Measurements from ENCODE around the gene HOPX. TPM values are rescaled to one million over a fixed set of nuclear protein-coding genes. Genes with fewer than 3 reads are reported as not detected.
"Not testable (repeated sequence)": the region's sequence is repeated elsewhere in the genome, so short reads cannot be mapped to it uniquely, and the experiment has no call there.

HOPX gene
- total RNA-seq, 1 experiment from 2014 or later: not detected

DNA sequence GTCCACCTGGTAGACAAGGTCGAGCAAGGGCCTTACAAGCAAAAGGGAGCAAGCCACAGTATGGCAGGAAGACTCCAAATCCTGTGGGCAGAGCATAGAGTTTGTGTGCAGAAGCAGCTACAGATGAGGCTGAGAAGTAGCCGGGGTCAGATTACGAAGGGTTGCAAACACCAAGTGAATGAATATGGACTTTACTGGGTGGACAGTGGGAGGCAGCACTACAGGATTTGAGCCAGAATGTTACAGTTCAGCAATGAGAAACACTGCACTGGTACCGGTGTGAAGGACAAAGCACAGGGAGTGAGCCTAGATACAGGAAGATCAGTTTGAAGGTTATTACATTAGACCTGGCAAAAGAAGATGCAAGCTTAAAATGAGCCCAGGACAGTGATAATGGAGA is 46.1 kb upstream of the HOPX start:
- intact Hi-C loops (cut with micrococcal nuclease; ENCODE audit: unreplicated experiment): no loop called here
- POLR2A ChIA-PET (ENCODE audit: low non-redundant PET): no interaction called here
- TF ChIP-seq EZH2 (IDR thresholded peaks at IDR 0.05; ENCODE audit: borderline replicate concordance, low read depth, low read length, poor library complexity, severe bottlenecking): no peak
- TF ChIP-seq, protein P1, sequence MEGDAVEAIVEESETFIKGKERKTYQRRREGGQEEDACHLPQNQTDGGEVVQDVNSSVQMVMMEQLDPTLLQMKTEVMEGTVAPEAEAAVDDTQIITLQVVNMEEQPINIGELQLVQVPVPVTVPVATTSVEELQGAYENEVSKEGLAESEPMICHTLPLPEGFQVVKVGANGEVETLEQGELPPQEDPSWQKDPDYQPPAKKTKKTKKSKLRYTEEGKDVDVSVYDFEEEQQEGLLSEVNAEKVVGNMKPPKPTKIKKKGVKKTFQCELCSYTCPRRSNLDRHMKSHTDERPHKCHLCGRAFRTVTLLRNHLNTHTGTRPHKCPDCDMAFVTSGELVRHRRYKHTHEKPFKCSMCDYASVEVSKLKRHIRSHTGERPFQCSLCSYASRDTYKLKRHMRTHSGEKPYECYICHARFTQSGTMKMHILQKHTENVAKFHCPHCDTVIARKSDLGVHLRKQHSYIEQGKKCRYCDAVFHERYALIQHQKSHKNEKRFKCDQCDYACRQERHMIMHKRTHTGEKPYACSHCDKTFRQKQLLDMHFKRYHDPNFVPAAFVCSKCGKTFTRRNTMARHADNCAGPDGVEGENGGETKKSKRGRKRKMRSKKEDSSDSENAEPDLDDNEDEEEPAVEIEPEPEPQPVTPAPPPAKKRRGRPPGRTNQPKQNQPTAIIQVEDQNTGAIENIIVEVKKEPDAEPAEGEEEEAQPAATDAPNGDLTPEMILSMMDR (conservative IDR thresholded peaks at IDR 0.05; ENCODE audit: low read depth, low read length): no peak
- no peak overlapping the region for H3K27ac ChIP-seq (ENCODE audit: low read depth, low read length, poor library complexity, severe bottlenecking)
- CTCF ChIA-PET: no interaction called here
- no peaks in the 10 kb centered on the region for H3K36me3 ChIP-seq (ENCODE audit: insufficient read depth, low read length, poor library complexity, severe bottlenecking)
- BruUV-seq (replicated peaks): no TSS peak
- no peaks in the 10 kb centered on the region for H3K9me3 ChIP-seq (ENCODE audit: low read depth, low read length, poor library complexity, severe bottlenecking)
- no peak for DNase-seq (ENCODE audit: low spot score)
- no peaks in the 10 kb centered on the region for H3K27me3 ChIP-seq (replicated peaks; ENCODE audit: insufficient read depth, low read depth, low read length, poor library complexity)
- no peaks in the 10 kb centered on the region for H3K4me1 ChIP-seq (ENCODE audit: insufficient read depth, low read length, poor library complexity, severe bottlenecking)
- no peak overlapping the region for H3K4me3 ChIP-seq (ENCODE audit: low read depth, low read length, poor library complexity, severe bottlenecking)

DNA sequence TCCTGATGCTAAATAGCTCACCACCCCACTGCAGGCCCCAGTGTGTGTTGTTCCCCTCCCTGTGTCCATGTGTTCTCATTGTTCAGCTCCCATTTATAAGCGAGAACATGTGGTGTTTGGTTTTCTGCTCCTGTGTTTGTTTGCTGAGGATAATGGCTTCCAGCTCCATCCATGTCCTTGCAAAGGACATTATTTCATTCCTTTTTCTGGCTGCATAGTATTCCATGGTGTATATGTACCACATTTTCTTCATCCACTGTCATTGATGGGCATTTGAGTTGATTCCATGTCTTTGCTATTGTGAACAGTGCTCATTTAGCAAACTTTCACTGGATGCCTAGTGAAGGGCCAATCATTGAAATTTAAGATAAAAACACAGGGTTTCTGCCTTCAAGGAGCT is 45.5 kb upstream of the HOPX start:
- H3K9me3 ChIP-seq (ENCODE audit: low read depth, low read length, poor library complexity, severe bottlenecking); H3K27me3 ChIP-seq (replicated peaks; ENCODE audit: insufficient read depth, low read depth, low read length, poor library complexity); POLR2A ChIA-PET (ENCODE audit: low non-redundant PET); intact Hi-C loops (cut with micrococcal nuclease; ENCODE audit: unreplicated experiment); H3K4me1 ChIP-seq (ENCODE audit: insufficient read depth, low read length, poor library complexity, severe bottlenecking); H3K27ac ChIP-seq (ENCODE audit: low read depth, low read length, poor library complexity, severe bottlenecking); BruUV-seq (replicated peaks); CTCF ChIA-PET; DNase-seq (ENCODE audit: low spot score); H3K4me3 ChIP-seq (ENCODE audit: low read depth, low read length, poor library complexity, severe bottlenecking); H3K36me3 ChIP-seq (ENCODE audit: insufficient read depth, low read length, poor library complexity, severe bottlenecking): not testable (repeated sequence)

DNA sequence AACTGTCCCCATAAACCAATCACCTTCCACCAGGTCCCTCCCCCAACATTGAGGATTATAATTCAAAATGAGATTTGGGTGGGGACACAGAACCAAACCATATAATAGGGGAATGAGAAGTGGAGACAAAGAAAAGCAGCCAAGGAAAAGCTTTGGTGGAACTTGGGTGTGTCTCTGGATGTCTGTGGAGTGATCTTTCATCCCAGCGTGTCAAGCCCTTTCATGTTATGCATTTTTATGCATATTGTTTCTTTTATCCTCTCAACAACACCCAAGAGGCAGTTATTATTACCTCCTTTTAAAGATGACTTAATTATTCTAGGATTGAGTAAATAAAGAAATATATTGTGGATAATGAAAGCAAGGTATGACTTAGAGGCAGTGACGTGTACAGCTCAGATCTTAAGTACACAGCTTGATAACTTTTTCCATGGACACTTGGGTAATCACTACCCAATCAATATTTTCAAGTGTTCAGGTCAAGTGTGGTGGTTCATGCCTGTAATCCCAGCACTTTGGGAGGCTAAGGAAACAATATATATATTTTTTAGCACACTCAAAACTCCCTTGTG is 42.6 kb upstream of the HOPX start:
- intact Hi-C loops (cut with micrococcal nuclease; ENCODE audit: unreplicated experiment): no loop called here
- no peak for DNase-seq (ENCODE audit: low spot score)
- Histone ChIP-seq H3K27me3 (replicated peaks; ENCODE audit: insufficient read depth, low read depth, low read length, poor library complexity) (no peaks in the 10 kb centered on the region), H3K9me3 (ENCODE audit: low read depth, low read length, poor library complexity, severe bottlenecking) (no peaks in the 10 kb centered on the region), H3K4me1 (ENCODE audit: insufficient read depth, low read length, poor library complexity, severe bottlenecking) (no peaks in the 10 kb centered on the region), H3K36me3 (ENCODE audit: insufficient read depth, low read length, poor library complexity, severe bottlenecking) (no peaks in the 10 kb centered on the region), H3K4me3 (ENCODE audit: low read depth, low read length, poor library complexity, severe bottlenecking) (no peak overlapping the region), H3K27ac (ENCODE audit: low read depth, low read length, poor library complexity, severe bottlenecking) (no peak overlapping the region)
- BruUV-seq (replicated peaks): no TSS peak
- POLR2A ChIA-PET (ENCODE audit: low non-redundant PET): no interaction called here
- CTCF ChIA-PET: no interaction called here
- TF ChIP-seq, protein P1 (conservative IDR thresholded peaks at IDR 0.05; ENCODE audit: low read depth, low read length): no peak
- no peak for TF ChIP-seq EZH2 (IDR thresholded peaks at IDR 0.05; ENCODE audit: borderline replicate concordance, low read depth, low read length, poor library complexity, severe bottlenecking)

DNA sequence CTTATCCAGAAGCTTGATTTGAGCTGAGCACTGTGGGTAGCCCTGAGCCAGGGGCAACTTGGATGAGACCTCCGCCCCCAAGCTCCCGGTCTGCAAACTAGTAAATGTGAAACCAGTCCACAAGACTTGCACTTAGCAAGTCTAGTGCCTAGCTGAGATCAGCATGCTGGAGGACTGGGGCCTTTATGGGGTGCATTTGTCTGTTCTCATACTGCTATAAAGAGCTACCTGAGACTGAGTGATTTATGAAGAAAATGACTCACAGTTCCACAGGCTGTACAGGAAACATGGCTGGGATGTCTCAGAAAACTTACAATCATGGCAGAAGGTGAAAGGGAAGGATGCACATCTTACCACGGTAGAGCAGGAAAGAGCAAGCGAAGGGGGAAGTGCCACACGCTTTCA is 42.1 kb upstream of the HOPX start:
- BruUV-seq (replicated peaks): no TSS peak
- TF ChIP-seq, protein P1 (conservative IDR thresholded peaks at IDR 0.05; ENCODE audit: low read depth, low read length): no peak
- TF ChIP-seq EZH2 (IDR thresholded peaks at IDR 0.05; ENCODE audit: borderline replicate concordance, low read depth, low read length, poor library complexity, severe bottlenecking): no peak
- no peak for DNase-seq (ENCODE audit: low spot score)
- Histone ChIP-seq H3K27me3 (replicated peaks; ENCODE audit: insufficient read depth, low read depth, low read length, poor library complexity) (no peaks in the 10 kb centered on the region), H3K4me1 (ENCODE audit: insufficient read depth, low read length, poor library complexity, severe bottlenecking) (no peaks in the 10 kb centered on the region), H3K9me3 (ENCODE audit: low read depth, low read length, poor library complexity, severe bottlenecking) (no peaks in the 10 kb centered on the region), H3K36me3 (ENCODE audit: insufficient read depth, low read length, poor library complexity, severe bottlenecking) (no peaks in the 10 kb centered on the region), H3K27ac (ENCODE audit: low read depth, low read length, poor library complexity, severe bottlenecking) (no peak overlapping the region), H3K4me3 (ENCODE audit: low read depth, low read length, poor library complexity, severe bottlenecking) (no peak overlapping the region)
- intact Hi-C loops (cut with micrococcal nuclease; ENCODE audit: unreplicated experiment): no loop called here
- ChIA-PET CTCF (no interaction called here), POLR2A (ENCODE audit: low non-redundant PET) (no interaction called here)
